Measurements from ENCODE around the gene AFAP1.

DNA sequence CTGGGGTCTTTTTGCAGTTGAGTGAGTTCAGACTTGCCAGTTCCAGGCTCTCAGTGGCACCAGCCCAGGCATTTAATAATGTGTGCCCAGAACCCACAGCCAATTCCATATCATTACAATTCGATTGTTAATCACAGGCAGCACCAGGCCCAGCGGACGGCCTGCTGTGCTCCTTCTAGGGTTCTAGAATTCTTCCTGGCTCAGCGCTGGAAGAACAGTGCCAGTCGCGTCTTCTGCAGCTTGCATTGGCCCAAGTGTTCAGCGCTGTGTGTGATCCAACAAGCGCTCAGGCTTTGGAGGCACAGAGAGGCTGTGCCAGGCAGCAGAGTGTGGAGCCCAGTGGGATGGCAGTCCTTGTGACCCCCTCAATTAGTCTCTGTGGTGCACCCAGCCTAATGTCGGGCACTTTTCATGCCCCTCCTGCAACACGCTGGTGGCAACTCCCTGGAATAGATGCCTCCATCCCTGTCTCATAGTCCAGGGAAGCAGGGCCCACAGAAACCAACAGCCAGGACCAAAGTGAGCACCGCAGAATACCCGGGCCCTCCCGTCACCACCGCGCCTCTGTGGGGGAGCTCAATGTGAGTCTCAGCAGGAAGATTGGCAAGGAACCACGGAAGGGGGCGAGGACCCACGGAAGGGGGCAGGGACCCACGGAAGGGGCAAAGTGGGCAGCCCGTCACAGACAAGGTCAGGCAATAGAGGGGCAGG lies 193.2 kb downstream of the AFAP1 start:
- TF ChIP-seq CTCF (tag by site-specific recombination; IDR thresholded peaks at IDR 0.05) (no peak), SETDB1 (IDR thresholded peaks at IDR 0.05; ENCODE audit: insufficient read length, low read length) (no peak)
